ENCODE results near the gene OR6B1. TPM values are rescaled to one million over a fixed set of nuclear protein-coding genes. Genes with fewer than 3 reads are reported as not detected.

Gene OR6B1
- total RNA-seq, 2 donors from 2014 or later = not detected

- no peaks in the 10 kb centered on the region for H3K9me3 ChIP-seq
- H3K4me1 ChIP-seq = no peaks in the 10 kb centered on the region
- H3K9ac ChIP-seq (ENCODE audit: low read depth in 2 of 2, low read length in 2 of 2) = no peak overlapping the region
- no peaks in the 10 kb centered on the region for H3K36me3 ChIP-seq
- no peaks in the 10 kb centered on the region for H3K27me3 ChIP-seq
- no peak overlapping the region for H3K4me3 ChIP-seq
- DNase-seq = no peak
- TF ChIP-seq CTCF (IDR thresholded peaks at IDR 0.05) = no peak
- intact Hi-C loops (cut with DNase I) = no loop called here
- no peak overlapping the region for H3K27ac ChIP-seq
Measured at GRCh38 chr7:144023171-144023827, 23.2 kb downstream of the OR6B1 start.

GRCh38 chr7:144024213-144024612 lies 24.1 kb downstream of the OR6B1 start:
- H3K27ac ChIP-seq = no peak overlapping the region
- H3K4me3 ChIP-seq = no peak overlapping the region
- no peak overlapping the region for H3K9ac ChIP-seq (ENCODE audit: low read depth in 2 of 2, low read length in 2 of 2)
- no peaks in the 10 kb centered on the region for H3K27me3 ChIP-seq
- no peaks in the 10 kb centered on the region for H3K9me3 ChIP-seq
- DNase-seq = no peak
- no peak for TF ChIP-seq CTCF (IDR thresholded peaks at IDR 0.05)
- no peaks in the 10 kb centered on the region for H3K36me3 ChIP-seq
- no peaks in the 10 kb centered on the region for H3K4me1 ChIP-seq
- intact Hi-C loops (cut with DNase I) = no loop called here

- no peak for DNase-seq
- H3K4me3 ChIP-seq = no peak overlapping the region
- no peak overlapping the region for H3K9ac ChIP-seq (ENCODE audit: low read depth in 2 of 2, low read length in 2 of 2)
- intact Hi-C loops (cut with DNase I) = no loop called here
- H3K36me3 ChIP-seq = no peaks in the 10 kb centered on the region
- TF ChIP-seq CTCF (IDR thresholded peaks at IDR 0.05) = no peak
- H3K27ac ChIP-seq = no peak overlapping the region
- H3K27me3 ChIP-seq = no peaks in the 10 kb centered on the region
- H3K9me3 ChIP-seq = no peaks in the 10 kb centered on the region
- H3K4me1 ChIP-seq = no peaks in the 10 kb centered on the region
Measured at GRCh38 chr7:144026203-144026883, 26.2 kb downstream of the OR6B1 start.

- Histone ChIP-seq H3K9me3 (no peaks in the 10 kb centered on the region), H3K27ac (no peak overlapping the region), H3K36me3 (no peaks in the 10 kb centered on the region), H3K4me3 (no peak overlapping the region), H3K9ac (ENCODE audit: low read depth in 2 of 2, low read length in 2 of 2) (no peak overlapping the region), H3K27me3 (no peaks in the 10 kb centered on the region), H3K4me1 (no peaks in the 10 kb centered on the region)
- intact Hi-C loops (cut with DNase I) = no loop called here
- no peak for DNase-seq
- peak; percentile 29 for TF ChIP-seq CTCF (IDR thresholded peaks at IDR 0.05)
Measured at GRCh38 chr7:144027070-144027469, 26.9 kb downstream of the OR6B1 start.

GRCh38 chr7:144027974-144028373 lies 27.9 kb downstream of the OR6B1 start:
- intact Hi-C loops (cut with DNase I) = no loop called here
- no peak for DNase-seq
- no peaks in the 10 kb centered on the region for H3K4me1 ChIP-seq
- no peak for TF ChIP-seq CTCF (IDR thresholded peaks at IDR 0.05)
- no peaks in the 10 kb centered on the region for H3K9me3 ChIP-seq
- no peaks in the 10 kb centered on the region for H3K36me3 ChIP-seq
- no peak overlapping the region for H3K27ac ChIP-seq
- H3K4me3 ChIP-seq = no peak overlapping the region
- no peak overlapping the region for H3K9ac ChIP-seq (ENCODE audit: low read depth in 2 of 2, low read length in 2 of 2)
- H3K27me3 ChIP-seq = no peaks in the 10 kb centered on the region

All from colonic mucosa (tissue), 4 donors.